IPS DF 6.9 (cell line): ENCODE data around the gene MGMT.

Source experiments
- DNase-seq: peaks from one replicate; pipeline ENCODE4 v3.0.0-alpha.2; 2013; ENCODE audit warnings: low read depth, low spot score
- H3K27ac ChIP-seq: one replicate; pipeline ENCODE4 v1.5.1; 2013; ENCODE audit warnings: low read length, control low read depth
- H3K27me3 ChIP-seq: 2 replicates; pipeline ENCODE4 v1.6.1; 2013; ENCODE audit warnings: mild to moderate bottlenecking, low read length; ENCODE audit not compliant: control insufficient read depth, insufficient read depth
- H3K36me3 ChIP-seq: 2 replicates; pipeline ENCODE4 v1.6.1; 2013; ENCODE audit warnings: low read length; ENCODE audit not compliant: control insufficient read depth, insufficient read depth
- H3K4me1 ChIP-seq: 2 replicates; pipeline ENCODE4 v1.6.1; 2013; ENCODE audit warnings: low read length; ENCODE audit not compliant: control insufficient read depth, insufficient read depth
- H3K4me3 ChIP-seq: 2 replicates; pipeline ENCODE4 v1.5.1; 2013; ENCODE audit warnings: mild to moderate bottlenecking, low read length
- H3K9me3 ChIP-seq: 2 replicates; pipeline ENCODE4 v1.6.1; 2013; ENCODE audit warnings: low read length, inconsistent platforms; ENCODE audit not compliant: control insufficient read depth, insufficient read depth
- WGBS: extraction: QIAGEN DNeasy Blood & Tissue Kit; methylation state at CpG from one replicate; pipeline ENCODE4 v1.1.7; 2013; ENCODE audit warnings: mixed read lengths, missing lambda C conversion rate; ENCODE audit not compliant: insufficient read length, insufficient coverage; 5-methylcytosine and 5-hydroxymethylcytosine counted together

Gene MGMT

GRCh38 chr10:129440247-129440646 lies 26.8 kb upstream of the MGMT start:
- no peaks in the 10 kb centered on the region for H3K27me3 ChIP-seq
- DNase-seq, result no peak

GRCh38 chr10:129440722-129441316 lies 26.2 kb upstream of the MGMT start:
- no CpG with 5 or more reads among the region's 7 CpGs for WGBS
- Histone ChIP-seq H3K36me3 (no peaks in the 10 kb centered on the region), H3K4me3 (no peak overlapping the region), H3K9me3 (no peaks in the 10 kb centered on the region), H3K27ac (no peak overlapping the region), H3K4me1 (peaks cover 2% of the 10 kb centered on the region; the same call in 1 of the 2 replicates), H3K27me3 (no peaks in the 10 kb centered on the region)
- no peak for DNase-seq

More at GRCh38 chr10:129440247-129440646, 26.8 kb upstream of the MGMT start:
- H3K4me1 ChIP-seq, result peaks cover 2% of the 10 kb centered on the region; the same call in 1 of the 2 replicates
- H3K27ac ChIP-seq, result no peak overlapping the region
- no peaks in the 10 kb centered on the region for H3K9me3 ChIP-seq
- no CpG with 5 or more reads among the region's 7 CpGs for WGBS
- no peak overlapping the region for H3K4me3 ChIP-seq
- no peaks in the 10 kb centered on the region for H3K36me3 ChIP-seq

GRCh38 chr10:129441372-129442009 lies 25.6 kb upstream of the MGMT start:
- Histone ChIP-seq H3K27me3 (no peaks in the 10 kb centered on the region), H3K36me3 (no peaks in the 10 kb centered on the region), H3K27ac (no peak overlapping the region), H3K9me3 (no peaks in the 10 kb centered on the region), H3K4me3 (no peak overlapping the region), H3K4me1 (peaks cover 2% of the 10 kb centered on the region; the same call in 1 of the 2 replicates)
- DNase-seq, result no peak
- WGBS, result no CpG with 5 or more reads among the region's 9 CpGs

GRCh38 chr10:129442866-129443265 lies 24.2 kb upstream of the MGMT start:
- Histone ChIP-seq H3K9me3 (no peaks in the 10 kb centered on the region), H3K36me3 (no peaks in the 10 kb centered on the region), H3K4me1 (no peaks in the 10 kb centered on the region; the same call in 1 of the 2 replicates), H3K4me3 (no peak overlapping the region), H3K27ac (no peak overlapping the region), H3K27me3 (no peaks in the 10 kb centered on the region)
- no CpG with 5 or more reads among the region's 7 CpGs for WGBS
- DNase-seq, result no peak

GRCh38 chr10:129444359-129444758 lies 22.7 kb upstream of the MGMT start:
- no peak for DNase-seq
- no CpG with 5 or more reads among the region's 2 CpGs for WGBS

GRCh38 chr10:129445436-129446182 lies 21.4 kb upstream of the MGMT start:
- no peak overlapping the region for H3K27ac ChIP-seq
- H3K9me3 ChIP-seq, result no peaks in the 10 kb centered on the region
- H3K4me1 ChIP-seq, result no peaks in the 10 kb centered on the region; the same call in 1 of the 2 replicates
- WGBS, result no CpG with 5 or more reads among the region's 13 CpGs
- H3K27me3 ChIP-seq, result no peaks in the 10 kb centered on the region
- no peak for DNase-seq
- no peak overlapping the region for H3K4me3 ChIP-seq
- no peaks in the 10 kb centered on the region for H3K36me3 ChIP-seq

More at GRCh38 chr10:129444359-129444758, 22.7 kb upstream of the MGMT start:
- Histone ChIP-seq H3K27me3 (no peaks in the 10 kb centered on the region), H3K9me3 (no peaks in the 10 kb centered on the region), H3K27ac (no peak overlapping the region), H3K4me3 (no peak overlapping the region), H3K36me3 (no peaks in the 10 kb centered on the region), H3K4me1 (no peaks in the 10 kb centered on the region; the same call in 1 of the 2 replicates)

GRCh38 chr10:129446183-129446581 lies 20.9 kb upstream of the MGMT start:
- no peaks in the 10 kb centered on the region for H3K36me3 ChIP-seq
- no peaks in the 10 kb centered on the region; the same call in 1 of the 2 replicates for H3K4me1 ChIP-seq
- H3K9me3 ChIP-seq, result no peaks in the 10 kb centered on the region
- H3K4me3 ChIP-seq, result no peak overlapping the region
- no peaks in the 10 kb centered on the region for H3K27me3 ChIP-seq
- no peak overlapping the region for H3K27ac ChIP-seq
- no peak for DNase-seq
- no CpG with 5 or more reads among the region's 4 CpGs for WGBS

- Histone ChIP-seq H3K27ac (no peak overlapping the region), H3K36me3 (no peaks in the 10 kb centered on the region), H3K4me1 (no peaks in the 10 kb centered on the region), H3K9me3 (no peaks in the 10 kb centered on the region), H3K27me3 (no peaks in the 10 kb centered on the region), H3K4me3 (no peak overlapping the region)
- WGBS, result no CpG with 5 or more reads among the region's 6 CpGs
- no peak for DNase-seq
Observed at GRCh38 chr10:129447486-129447885, 19.6 kb upstream of the MGMT start.

- no CpG with 5 or more reads among the region's 5 CpGs for WGBS
Observed at GRCh38 chr10:129448086-129448485, 19.0 kb upstream of the MGMT start.

GRCh38 chr10:129448539-129448938 lies 18.5 kb upstream of the MGMT start:
- Histone ChIP-seq H3K9me3 (no peaks in the 10 kb centered on the region), H3K4me3 (no peak overlapping the region), H3K4me1 (no peaks in the 10 kb centered on the region), H3K27ac (no peak overlapping the region), H3K27me3 (no peaks in the 10 kb centered on the region), H3K36me3 (no peaks in the 10 kb centered on the region)
- no CpG with 5 or more reads among the region's 5 CpGs for WGBS
- no peak for DNase-seq

More at GRCh38 chr10:129448086-129448485, 19.0 kb upstream of the MGMT start:
- Histone ChIP-seq H3K27ac (no peak overlapping the region), H3K9me3 (no peaks in the 10 kb centered on the region), H3K4me3 (no peak overlapping the region), H3K27me3 (no peaks in the 10 kb centered on the region), H3K36me3 (no peaks in the 10 kb centered on the region), H3K4me1 (no peaks in the 10 kb centered on the region)
- no peak for DNase-seq
